Measurements from ENCODE around the gene LSM14A.

- TF ChIP-seq EZH2 (IDR thresholded peaks at IDR 0.05; ENCODE audit: low read length, unreplicated experiment) (no peak), CTCF (conservative IDR thresholded peaks at IDR 0.05; ENCODE audit: low read depth, low read length) (no peak)
These were observed 89.2 kb downstream of the LSM14A start for GRCh38 chr19:34261334-34262109.

Measured in PC-3 (cell line).